NCI-H1417 treated with DMSO at 0.1 percent for 48 hours (cell line): Measurements from ENCODE around the gene THRA.

Experiments used
- DNase-seq: peaks from one replicate; lab custom pipeline; 2025; lab: John Stamatoyannopoulos, UW

The THRA gene

GRCh38 chr17:40062329-40063186, at the start of gene THRA:
Gene THRA, plus strand, starts transcription at chr17:40062965. Its CDS starts 11,524 bp downstream, at chr17:40074489.
- DNase-seq: no peak

- no peak for DNase-seq
Measured at GRCh38 chr17:40014375-40014980, 48.3 kb upstream of the THRA start.

GRCh38 chr17:40015005-40015997, 47.5 kb upstream of the THRA start, which contains the start of gene CSF3:
Gene CSF3, plus strand, starts transcription at chr17:40015440. Its CDS starts 35 bp downstream, at chr17:40015475.
- DNase-seq: no peak

- DNase-seq: no peak
Measured at GRCh38 chr17:40015998-40016985, 46.5 kb upstream of the THRA start.

- DNase-seq: no peak
Measured at GRCh38 chr17:40017422-40018080, 45.2 kb upstream of the THRA start.

GRCh38 chr17:40018211-40019121, 44.3 kb upstream of the THRA start:
- no peak for DNase-seq

GRCh38 chr17:40019140-40019991, 43.4 kb upstream of the THRA start:
- no peak for DNase-seq

- DNase-seq: no peak
Measured at GRCh38 chr17:40020146-40020545, 42.6 kb upstream of the THRA start.

- DNase-seq: no peak
Measured at GRCh38 chr17:40021451-40021971, 41.3 kb upstream of the THRA start.

- DNase-seq: no peak
Measured at GRCh38 chr17:40022497-40022896, 40.3 kb upstream of the THRA start.

- DNase-seq: no peak
Measured at GRCh38 chr17:40022961-40023541, 39.7 kb upstream of the THRA start.

GRCh38 chr17:40023590-40024292, 39.0 kb upstream of the THRA start:
- DNase-seq: no peak

- no peak for DNase-seq
Measured at GRCh38 chr17:40024901-40025300, 37.9 kb upstream of the THRA start.

GRCh38 chr17:40025559-40025958, 37.2 kb upstream of the THRA start:
- DNase-seq: no peak

- no peak for DNase-seq
Measured at GRCh38 chr17:40025991-40026815, 36.6 kb upstream of the THRA start.
